Measurements from ENCODE around the gene MRPL24.
A peak's percentile ranks its signal among the peaks of the same experiment; 100 is the strongest.

MRPL24 gene

DNA sequence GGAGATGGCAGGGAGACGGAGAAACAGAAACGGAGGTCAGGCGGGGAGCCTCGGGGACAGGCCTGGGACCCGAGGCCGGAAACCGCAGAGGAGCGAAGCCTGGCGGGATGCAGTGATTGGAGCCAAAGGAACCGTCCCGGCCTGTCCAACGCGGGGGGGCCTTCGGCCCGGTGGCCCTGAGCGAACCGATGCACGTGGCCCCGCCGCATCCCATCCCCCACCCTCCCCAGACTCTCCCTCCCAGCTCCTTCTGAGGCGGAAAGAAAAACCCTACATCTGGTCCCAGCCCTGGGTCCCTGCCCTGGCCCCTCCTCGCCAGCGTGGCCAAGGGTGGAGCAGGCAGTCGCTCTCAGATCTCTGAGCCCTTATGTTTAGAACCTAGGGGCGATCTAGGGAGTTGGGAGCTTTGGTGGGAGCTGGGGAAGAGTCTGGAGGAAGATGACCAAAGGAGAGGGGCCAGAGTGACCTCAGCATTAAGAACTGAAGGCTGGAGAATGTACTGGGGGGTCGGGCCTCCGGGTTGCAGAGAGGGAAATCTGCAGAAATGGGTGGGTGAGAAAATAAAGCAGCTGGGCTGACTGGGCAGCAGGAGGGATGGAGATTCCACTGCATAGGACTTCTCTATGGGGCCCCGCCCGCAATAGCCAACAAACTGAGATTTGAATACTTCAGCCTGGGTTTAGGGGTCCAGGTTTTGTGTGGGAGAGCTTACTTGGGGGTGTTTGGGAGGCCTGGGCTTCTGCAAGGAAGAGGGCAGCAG, 34.1 kb downstream of the MRPL24 start:
- H3K4me3 ChIP-seq: peak overlapping the region; percentile 46
- peaks cover 28% of the 10 kb centered on the region for H3K4me1 ChIP-seq

DNA sequence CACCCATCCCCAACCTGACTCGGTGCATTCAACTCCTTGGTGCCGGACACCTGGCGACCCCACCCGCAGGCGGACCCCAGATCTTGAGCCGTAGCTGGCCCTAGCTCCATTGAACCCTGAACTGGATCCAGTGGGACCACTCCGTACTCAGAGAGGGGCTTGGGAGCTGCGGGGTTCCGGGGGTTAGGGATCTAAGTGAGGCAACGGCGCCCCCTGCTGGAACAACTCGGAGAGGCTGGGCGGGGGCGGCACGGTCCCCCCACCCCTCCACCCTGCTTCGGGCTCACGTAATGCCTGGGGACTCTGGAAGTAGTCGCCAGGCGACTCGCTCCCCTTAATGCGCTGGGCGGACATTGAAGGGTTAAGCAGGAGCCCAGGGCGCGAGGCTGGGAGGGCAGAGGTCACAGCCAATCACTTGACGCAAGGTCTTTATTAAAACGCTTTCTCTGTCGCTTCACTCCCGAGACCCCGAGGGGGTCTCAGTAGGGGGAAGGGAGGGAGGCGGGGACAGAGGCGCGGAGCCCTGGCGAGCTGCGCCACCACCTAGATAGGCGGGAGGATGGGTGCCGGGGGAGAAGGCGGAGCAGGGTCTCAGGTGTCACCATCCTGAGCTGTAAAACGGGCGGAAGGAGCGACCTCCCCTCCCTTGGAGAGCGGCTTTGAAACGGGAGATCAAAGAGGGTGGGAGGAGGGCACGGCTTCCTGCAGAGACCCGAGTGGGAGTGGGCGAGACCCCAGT, 34.8 kb downstream of the MRPL24 start:
- H3K27me3 ChIP-seq (ENCODE audit: low read depth): no peaks in the 10 kb centered on the region
- H3K9me3 ChIP-seq: no peaks in the 10 kb centered on the region
- H3K36me3 ChIP-seq (replicated peaks): no peaks in the 10 kb centered on the region
- DNase-seq (ENCODE audit: low spot score in 2 of 2): peak; percentile 74 to 93
- in situ Hi-C loops (cut with MboI; ENCODE audit: low sequenced_read_pairs): no loop called here
- H3K4me3 ChIP-seq: peak overlapping the region; percentile 46
- peaks cover 28% of the 10 kb centered on the region for H3K4me1 ChIP-seq

More for the DNA sequence above, 34.1 kb downstream of the MRPL24 start:
- DNase-seq (ENCODE audit: low spot score in 2 of 2): peak; percentile 29 to 73
- in situ Hi-C loops (cut with MboI; ENCODE audit: low sequenced_read_pairs): no loop called here
- Histone ChIP-seq H3K27me3 (ENCODE audit: low read depth) (no peaks in the 10 kb centered on the region), H3K9me3 (no peaks in the 10 kb centered on the region), H3K36me3 (replicated peaks) (no peaks in the 10 kb centered on the region)

DNA sequence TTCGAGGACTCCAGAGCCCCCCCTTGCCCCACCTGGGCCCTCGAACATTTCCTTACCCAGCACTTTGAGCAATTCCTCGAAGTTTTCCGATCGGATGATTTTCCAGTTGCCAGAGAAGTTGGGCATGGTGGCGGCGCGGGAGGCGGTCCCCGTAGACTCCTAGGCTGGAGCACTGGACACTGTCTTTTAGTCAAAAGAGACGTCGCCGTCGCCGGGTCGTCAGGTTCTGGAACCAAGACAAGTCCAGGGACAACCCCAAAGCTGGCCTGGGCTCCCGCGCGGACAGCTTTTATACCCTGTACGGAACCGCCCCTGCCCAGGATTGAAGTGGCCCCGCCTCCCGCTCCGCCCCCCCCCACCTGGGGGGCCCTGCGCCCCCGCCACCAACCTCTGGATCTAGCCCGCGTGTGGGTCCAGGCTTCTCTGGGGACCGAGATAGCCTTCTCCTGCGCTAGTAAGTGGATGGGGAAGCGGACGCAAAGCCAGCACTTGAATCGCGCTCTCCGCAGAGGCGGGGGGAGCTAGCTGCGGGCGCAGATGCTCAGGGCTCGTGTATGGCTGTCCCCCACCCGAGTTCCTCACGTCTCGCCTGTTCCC, 35.5 kb downstream of the MRPL24 start, which contains the start of gene CRABP2:
Gene CRABP2, minus strand, starts transcription at position 263 of the 597 bp plus-strand sequence. Its CDS starts 137 bp downstream, at position 126.
- in situ Hi-C loops (cut with MboI; ENCODE audit: low sequenced_read_pairs): no loop called here
- H3K4me3 ChIP-seq: peak within 1 kb of the TSS; percentile 46
- no peaks in the 10 kb centered on the region for H3K27me3 ChIP-seq (ENCODE audit: low read depth)
- peaks cover 28% of the 10 kb centered on the region for H3K4me1 ChIP-seq
- peak; percentile 53 to 72 for DNase-seq (ENCODE audit: low spot score in 2 of 2)
- no peaks in the 10 kb centered on the region; the same call in 1 of the 2 replicates for H3K36me3 ChIP-seq (replicated peaks)
- no peaks in the 10 kb centered on the region for H3K9me3 ChIP-seq

DNA sequence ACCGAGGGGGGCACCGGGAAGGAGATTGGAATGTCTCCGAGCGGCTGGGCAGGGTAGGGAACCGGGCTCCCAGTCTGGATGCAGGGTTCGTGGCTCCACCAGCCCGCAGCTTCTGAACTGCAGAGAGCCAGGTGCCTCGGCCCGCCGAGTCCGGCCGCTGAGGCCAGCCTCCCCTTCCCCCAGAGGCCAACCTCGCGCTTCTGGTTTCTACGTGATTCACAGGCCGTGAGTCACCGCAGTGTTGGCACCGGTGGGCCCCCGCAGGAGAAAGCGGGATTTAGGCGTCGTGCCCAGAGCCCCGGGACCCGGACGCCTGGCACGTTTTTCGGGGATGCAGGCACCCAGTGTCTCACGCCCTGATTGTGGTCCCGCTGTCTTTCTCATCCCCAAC, 36.0 kb downstream of the MRPL24 start:
- Histone ChIP-seq H3K4me1 (peaks cover 28% of the 10 kb centered on the region), H3K9me3 (no peaks in the 10 kb centered on the region), H3K36me3 (replicated peaks) (no peaks in the 10 kb centered on the region; the same call in 1 of the 2 replicates), H3K4me3 (peak overlapping the region; percentile 46), H3K27me3 (ENCODE audit: low read depth) (no peaks in the 10 kb centered on the region)
- in situ Hi-C loops (cut with MboI; ENCODE audit: low sequenced_read_pairs): no loop called here
- DNase-seq (ENCODE audit: low spot score in 2 of 2): no peak

DNA sequence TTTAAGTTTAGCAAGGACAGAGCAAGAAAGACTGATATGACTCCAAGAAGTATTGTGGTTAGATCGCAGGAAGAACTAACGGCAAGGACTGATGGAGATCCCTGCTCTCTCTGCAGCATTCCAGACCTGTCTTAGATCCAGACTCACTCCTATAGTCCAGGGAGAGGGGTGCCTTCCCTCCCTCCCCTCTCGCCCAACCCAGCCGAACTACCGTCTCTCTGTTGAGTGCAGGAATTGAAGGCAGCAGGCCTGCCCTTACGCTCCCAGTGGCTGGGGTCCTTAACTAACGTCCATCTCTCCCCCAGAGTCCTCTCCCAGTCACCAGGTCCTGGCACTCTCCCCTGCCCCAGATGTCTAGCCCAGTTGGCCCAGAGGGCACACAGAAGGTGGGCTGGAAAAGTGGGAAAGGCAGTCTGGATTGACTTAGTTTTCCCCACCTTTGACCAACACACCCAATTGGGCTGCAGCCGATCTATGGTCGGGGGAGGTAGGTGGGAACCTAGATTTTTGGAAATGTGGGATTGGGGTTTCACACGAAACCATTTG, 36.6 kb downstream of the MRPL24 start:
- Histone ChIP-seq H3K9me3 (no peaks in the 10 kb centered on the region), H3K27me3 (ENCODE audit: low read depth) (no peaks in the 10 kb centered on the region), H3K36me3 (replicated peaks) (no peaks in the 10 kb centered on the region; the same call in none of the 2 replicates), H3K4me3 (no peak overlapping the region), H3K4me1 (peaks cover 28% of the 10 kb centered on the region)
- no peak for DNase-seq (ENCODE audit: low spot score in 2 of 2)
- in situ Hi-C loops (cut with MboI; ENCODE audit: low sequenced_read_pairs): no loop called here

DNA sequence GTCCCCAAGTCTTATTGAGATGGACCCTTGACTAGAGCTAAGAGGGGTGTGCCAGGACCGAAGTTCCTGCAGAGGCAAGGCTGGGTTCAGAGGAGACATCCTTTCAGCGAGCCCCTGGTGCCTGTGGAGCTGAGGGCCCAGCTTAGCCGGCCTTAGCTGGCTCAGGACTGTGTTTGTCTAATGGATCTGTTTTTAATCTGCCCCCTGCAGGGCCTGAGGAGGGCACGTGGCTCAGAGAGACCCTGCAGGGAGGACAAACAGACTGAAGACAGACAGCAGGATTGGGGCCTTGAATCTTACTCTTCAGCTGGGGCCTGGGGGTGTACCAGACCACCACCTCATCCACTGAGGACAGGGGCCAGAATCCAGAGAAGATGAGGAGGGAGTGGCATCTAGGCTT, 37.1 kb downstream of the MRPL24 start:
- H3K4me1 ChIP-seq: peaks cover 28% of the 10 kb centered on the region
- no peaks in the 10 kb centered on the region for H3K27me3 ChIP-seq (ENCODE audit: low read depth)
- H3K9me3 ChIP-seq: no peaks in the 10 kb centered on the region
- no peaks in the 10 kb centered on the region; the same call in none of the 2 replicates for H3K36me3 ChIP-seq (replicated peaks)
- H3K4me3 ChIP-seq: no peak overlapping the region
- DNase-seq (ENCODE audit: low spot score in 2 of 2): peak in 1 of 2 experiments; percentile 33
- in situ Hi-C loops (cut with MboI; ENCODE audit: low sequenced_read_pairs): no loop called here

DNA sequence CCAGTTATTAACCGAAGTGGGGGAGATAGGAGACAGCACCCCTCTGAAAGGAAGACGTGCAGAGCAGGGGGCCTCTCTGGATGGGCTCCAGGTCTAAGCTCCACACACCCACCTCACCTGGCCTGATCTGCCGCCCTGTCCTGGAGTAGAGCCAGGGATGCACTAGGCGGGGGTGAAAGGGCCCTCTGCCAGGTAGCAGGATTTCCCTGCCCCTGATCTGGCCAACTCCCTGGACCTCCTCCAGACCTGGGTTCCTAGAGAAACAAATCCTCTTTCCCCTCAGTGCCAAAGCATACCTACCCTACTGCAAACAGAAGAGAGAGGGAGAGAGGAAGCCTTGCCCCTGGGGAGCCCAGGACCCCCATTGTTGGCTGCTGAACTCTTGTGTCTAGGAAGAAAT, 37.6 kb downstream of the MRPL24 start:
- H3K4me3 ChIP-seq: no peak overlapping the region
- DNase-seq (ENCODE audit: low spot score in 2 of 2): no peak
- H3K36me3 ChIP-seq (replicated peaks): no peaks in the 10 kb centered on the region; the same call in none of the 2 replicates
- H3K27me3 ChIP-seq (ENCODE audit: low read depth): no peaks in the 10 kb centered on the region
- H3K9me3 ChIP-seq: no peaks in the 10 kb centered on the region
- in situ Hi-C loops (cut with MboI; ENCODE audit: low sequenced_read_pairs): no loop called here
- peaks cover 28% of the 10 kb centered on the region for H3K4me1 ChIP-seq

DNA sequence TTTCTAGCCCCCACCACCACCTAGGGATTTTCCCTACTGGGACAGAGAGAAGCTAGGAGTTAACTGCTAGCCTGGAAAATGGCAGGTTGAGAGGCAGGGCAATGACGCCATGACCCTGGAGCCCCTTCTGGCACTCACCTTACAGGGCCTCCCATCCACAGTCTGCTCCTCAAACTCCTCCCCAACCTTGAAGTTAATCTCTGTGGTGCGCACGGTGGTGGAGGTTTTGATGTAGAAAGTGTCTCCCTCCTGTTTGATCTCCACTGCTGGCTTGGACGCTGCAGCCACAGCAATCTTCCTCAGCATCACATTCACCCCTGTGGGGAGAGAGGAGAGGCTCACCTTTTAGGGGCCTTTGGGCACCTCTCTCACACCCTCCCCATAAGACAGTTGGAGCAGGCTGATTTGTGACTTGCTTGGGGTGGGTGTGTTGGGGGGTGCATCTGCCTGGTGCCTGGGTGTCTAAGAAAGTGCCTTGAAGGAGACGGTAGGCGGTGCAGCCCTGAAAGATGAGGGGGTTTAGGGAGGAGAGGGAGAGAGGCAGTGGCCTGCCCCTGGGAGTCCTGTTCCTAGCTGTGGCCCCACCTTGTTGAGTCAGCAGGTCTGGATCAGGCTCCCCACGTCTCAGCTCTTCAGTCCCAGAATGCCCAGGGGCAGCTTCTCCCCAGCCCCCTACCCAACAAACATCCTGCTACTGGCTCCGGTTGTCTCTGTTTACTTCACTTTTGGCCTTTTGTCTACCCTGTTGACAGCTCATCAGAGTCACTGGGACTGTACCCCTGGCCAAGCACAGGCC, 40.0 kb downstream of the MRPL24 start:
- Histone ChIP-seq H3K36me3 (replicated peaks) (no peaks in the 10 kb centered on the region; the same call in none of the 2 replicates), H3K9me3 (no peaks in the 10 kb centered on the region), H3K4me3 (no peak overlapping the region), H3K27me3 (ENCODE audit: low read depth) (no peaks in the 10 kb centered on the region), H3K4me1 (peaks cover 6% of the 10 kb centered on the region)
- in situ Hi-C loops (cut with MboI; ENCODE audit: low sequenced_read_pairs): no loop called here
- DNase-seq (ENCODE audit: low spot score in 2 of 2): no peak

DNA sequence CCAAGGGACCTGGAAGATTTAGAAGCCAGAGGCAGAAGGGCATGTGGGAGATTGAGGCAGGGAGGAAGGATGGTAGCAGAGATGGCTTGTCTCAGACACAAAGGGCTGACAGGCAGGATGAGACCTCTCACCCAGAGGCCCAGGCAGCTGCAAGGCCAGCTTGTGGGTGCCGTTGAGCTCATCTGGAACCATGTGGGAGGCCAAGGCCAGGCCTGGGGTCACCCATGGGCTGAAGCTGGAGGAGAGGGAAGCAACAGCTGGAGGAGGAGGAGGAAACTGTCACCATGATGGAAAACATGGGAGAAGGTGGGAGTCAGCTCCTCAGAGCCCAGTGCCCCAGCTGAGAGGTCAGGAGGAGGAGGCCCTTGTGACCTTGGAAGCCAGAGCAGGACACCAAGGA, 41.9 kb downstream of the MRPL24 start:
- Histone ChIP-seq H3K27me3 (ENCODE audit: low read depth) (no peaks in the 10 kb centered on the region), H3K4me3 (no peak overlapping the region), H3K36me3 (replicated peaks) (no peaks in the 10 kb centered on the region; the same call in none of the 2 replicates), H3K4me1 (peaks cover under 1% of the 10 kb centered on the region), H3K9me3 (no peaks in the 10 kb centered on the region)
- no peak for DNase-seq (ENCODE audit: low spot score in 2 of 2)
- in situ Hi-C loops (cut with MboI; ENCODE audit: low sequenced_read_pairs): no loop called here

DNA sequence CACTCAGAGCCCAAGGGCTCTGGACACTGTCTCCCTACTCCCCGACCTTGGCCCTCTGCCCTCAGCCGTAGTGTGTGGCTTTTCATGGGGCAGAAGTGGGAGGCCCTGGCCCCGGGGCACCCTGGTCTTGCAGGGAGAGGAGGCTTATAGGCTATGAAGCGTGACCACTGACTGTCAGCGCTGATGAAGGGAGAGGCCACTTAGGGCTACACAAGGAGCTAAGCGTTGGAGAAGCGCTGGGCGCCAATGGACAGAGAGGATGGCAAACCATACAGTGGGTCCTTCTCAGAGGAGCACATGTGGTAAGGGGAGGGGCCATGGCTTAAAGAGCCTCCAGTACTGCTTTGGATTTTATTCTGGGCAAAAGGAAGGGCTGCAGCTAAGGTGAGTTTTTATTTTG, 43.4 kb downstream of the MRPL24 start:
- H3K4me3 ChIP-seq: no peak overlapping the region
- H3K4me1 ChIP-seq: peaks cover 15% of the 10 kb centered on the region
- H3K27me3 ChIP-seq (ENCODE audit: low read depth): no peaks in the 10 kb centered on the region
- no peaks in the 10 kb centered on the region; the same call in none of the 2 replicates for H3K36me3 ChIP-seq (replicated peaks)
- no peaks in the 10 kb centered on the region for H3K9me3 ChIP-seq
- DNase-seq (ENCODE audit: low spot score in 2 of 2): no peak
- in situ Hi-C loops (cut with MboI; ENCODE audit: low sequenced_read_pairs): no loop called here

DNA sequence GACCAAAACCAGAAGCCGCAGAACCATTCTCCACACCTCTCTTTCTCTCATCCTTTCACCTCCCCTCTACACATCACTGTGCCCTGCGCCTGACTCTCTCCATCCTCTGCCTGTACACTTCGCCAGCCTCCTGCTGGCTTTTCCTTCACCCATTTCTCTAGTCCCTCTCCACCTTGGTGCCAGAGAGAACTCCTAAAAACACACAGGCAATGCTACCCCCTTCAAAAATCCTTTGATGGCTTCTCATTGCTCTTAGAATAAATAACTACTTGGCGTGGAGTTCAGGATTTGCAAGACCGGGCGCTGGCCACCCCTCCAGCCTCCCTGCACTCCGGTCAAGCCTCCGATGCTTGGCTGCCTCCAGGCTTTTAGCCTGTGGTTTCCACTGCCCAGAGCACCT, 44.1 kb downstream of the MRPL24 start:
- no peak for DNase-seq (ENCODE audit: low spot score in 2 of 2)
- in situ Hi-C loops (cut with MboI; ENCODE audit: low sequenced_read_pairs): no loop called here
- H3K4me3 ChIP-seq: no peak overlapping the region
- peaks cover 17% of the 10 kb centered on the region for H3K4me1 ChIP-seq
- no peaks in the 10 kb centered on the region; the same call in none of the 2 replicates for H3K36me3 ChIP-seq (replicated peaks)
- no peaks in the 10 kb centered on the region for H3K27me3 ChIP-seq (ENCODE audit: low read depth)
- no peaks in the 10 kb centered on the region for H3K9me3 ChIP-seq

DNA sequence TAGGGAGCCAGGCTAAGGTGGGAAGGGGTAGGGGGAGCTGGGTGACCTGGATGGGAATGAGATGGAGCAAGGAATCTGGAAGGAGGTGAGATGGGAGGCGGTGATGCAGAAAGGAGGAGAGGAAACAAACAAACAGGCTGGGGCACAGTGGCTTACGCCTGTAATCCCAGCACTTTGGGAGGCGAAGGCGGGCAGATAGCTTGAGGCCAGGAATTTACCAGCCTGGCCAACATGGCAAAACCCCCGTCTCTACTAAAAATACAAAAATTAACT, 46.3 kb downstream of the MRPL24 start:
- no peaks in the 10 kb centered on the region for H3K9me3 ChIP-seq
- peaks cover 21% of the 10 kb centered on the region for H3K4me1 ChIP-seq
- H3K4me3 ChIP-seq: no peak overlapping the region
- no peak for DNase-seq (ENCODE audit: low spot score in 2 of 2)
- in situ Hi-C loops (cut with MboI; ENCODE audit: low sequenced_read_pairs): no loop called here
- no peaks in the 10 kb centered on the region; the same call in 1 of the 2 replicates for H3K36me3 ChIP-seq (replicated peaks)
- H3K27me3 ChIP-seq (ENCODE audit: low read depth): no peaks in the 10 kb centered on the region
